Natural killer cell treated with Interleukin-12 subunit alpha and Interleukin-12 subunit beta and Interleukin-15 and Interleukin-18, amount 100 ng/mL, for 72 hours (primary cell): Measurements from ENCODE around the gene NFYC. TPM values are rescaled to one million over a fixed set of nuclear protein-coding genes. Genes with fewer than 3 reads are reported as not detected.
A peak's percentile ranks its signal among the peaks of the same experiment; 100 is the strongest.

ENCODE experiments used
- ATAC-seq, 2 donors: fragments of 150-1000 bp; cut with Tn5 transposase in 1 of 2; sonication (Bioruptor Pico), chemical (Tn5 transposase) in 1 of 2; 2 replicates each; pipeline ENCODE4 v1.10.0; 2021
- DNase-seq: peaks from one replicate; pipeline ENCODE4 v3.0.0; 2022; ENCODE audit warnings: low spot score
- H3K27ac Mint-ChIP-seq, 2 donors: 1 replicate in 1 of 2; 2 replicates in 1 of 2; pipeline ENCODE4 v1.8.0; 2022; ENCODE audit warnings: mixed read lengths in 2 of 2, mild to moderate bottlenecking in 1 of 2, moderate library complexity in 1 of 2
- H3K27me3 Mint-ChIP-seq, 2 donors: 1 replicate in 1 of 2; 2 replicates in 1 of 2; pipeline ENCODE4 v1.8.0; 2022; ENCODE audit warnings: mixed read lengths in 2 of 2
- H3K36me3 Mint-ChIP-seq: one replicate; pipeline ENCODE4 v1.8.0; 2022; ENCODE audit warnings: mixed read lengths
- H3K4me1 Mint-ChIP-seq, 2 donors: 1 replicate in 1 of 2; 2 replicates in 1 of 2; pipeline ENCODE4 v1.8.0; 2022; ENCODE audit warnings: low read depth in 2 of 2, mixed read lengths in 2 of 2, mild to moderate bottlenecking in 1 of 2
- H3K4me3 Mint-ChIP-seq: one replicate; pipeline ENCODE4 v1.8.0; 2022; ENCODE audit warnings: mixed read lengths
- H3K9me3 Mint-ChIP-seq: 2 replicates; pipeline ENCODE4 v1.8.0; 2022; ENCODE audit warnings: mixed read lengths
- total RNA-seq, 2 donors: library from RNA; stranded (reverse); gene quantifications; one replicate each; pipeline ENCODE4 v1.2.3, GENCODE V29; 2022

NFYC gene
- total RNA-seq, 2 donors from 2014 or later = 56.7 to 80.3 TPM

GRCh38 chr1:40755067-40755466 lies 63.6 kb downstream of the NFYC start:
- H3K36me3 Mint-ChIP-seq = peaks cover 35% of the 10 kb centered on the region
- no peak overlapping the region for H3K4me3 Mint-ChIP-seq
- H3K4me1 Mint-ChIP-seq = peaks cover 11 to 20% of the 10 kb centered on the region in 2 donors
- no peak for ATAC-seq
- H3K27me3 Mint-ChIP-seq = no peaks in the 10 kb centered on the region
- DNase-seq = no peak
- H3K27ac Mint-ChIP-seq = no peak overlapping the region
- H3K9me3 Mint-ChIP-seq = no peaks in the 10 kb centered on the region

- Mint-ChIP-seq H3K4me1 (peaks cover 6 to 12% of the 10 kb centered on the region in 2 donors), H3K36me3 (peaks cover 25% of the 10 kb centered on the region), H3K9me3 (no peaks in the 10 kb centered on the region), H3K27me3 (no peaks in the 10 kb centered on the region), H3K4me3 (no peak overlapping the region), H3K27ac (no peak overlapping the region)
- ATAC-seq = no peak
- no peak for DNase-seq
These were observed 65.0 kb downstream of the NFYC start for GRCh38 chr1:40756523-40756922.

DNA sequence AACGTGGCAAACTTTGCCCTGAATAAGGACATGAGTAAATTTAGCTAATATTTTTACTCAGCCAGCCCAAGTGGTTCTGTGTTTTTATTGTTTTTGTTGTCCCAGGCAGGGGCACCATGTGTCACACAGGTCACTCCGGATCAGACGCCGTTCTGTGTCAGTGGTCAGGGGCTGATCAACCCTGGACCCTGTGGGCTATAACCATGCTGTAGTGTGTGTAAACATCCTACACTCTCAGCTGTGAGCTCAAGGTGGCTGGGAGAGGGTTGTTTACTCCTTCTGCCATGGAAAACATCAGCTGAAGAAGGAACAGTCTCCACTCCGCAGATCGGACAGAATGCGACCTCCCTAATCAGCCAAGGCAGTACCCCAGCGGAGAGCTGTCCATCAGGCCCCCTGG lies 65.6 kb downstream of the NFYC start:
- Mint-ChIP-seq H3K36me3 (peaks cover 25% of the 10 kb centered on the region), H3K4me3 (no peak overlapping the region), H3K4me1 (peaks cover 6 to 8% of the 10 kb centered on the region in 2 donors), H3K9me3 (no peaks in the 10 kb centered on the region), H3K27me3 (no peaks in the 10 kb centered on the region), H3K27ac (no peak overlapping the region)
- no peak for ATAC-seq
- DNase-seq = no peak

DNA sequence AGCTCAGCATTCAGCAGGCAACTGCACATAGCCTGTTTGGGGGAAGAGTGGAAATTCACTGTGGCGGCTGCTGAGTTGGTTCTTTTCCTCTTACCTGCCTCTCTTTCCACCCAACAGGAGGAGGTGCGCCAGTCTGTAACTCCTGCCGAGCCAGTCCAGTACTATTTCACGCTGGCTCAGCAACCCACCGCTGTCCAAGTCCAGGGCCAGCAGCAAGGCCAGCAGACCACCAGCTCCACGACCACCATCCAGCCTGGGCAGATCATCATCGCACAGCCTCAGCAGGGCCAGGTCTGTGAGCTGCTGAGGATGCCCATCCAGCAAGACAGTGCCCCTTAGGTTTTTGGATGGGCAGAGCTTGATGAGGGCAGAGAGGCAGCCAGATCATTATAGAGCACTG lies 66.5 kb downstream of the NFYC start:
- Mint-ChIP-seq H3K27me3 (no peaks in the 10 kb centered on the region), H3K27ac (no peak overlapping the region), H3K36me3 (peaks cover 22% of the 10 kb centered on the region), H3K9me3 (no peaks in the 10 kb centered on the region), H3K4me1 (peaks cover 3% of the 10 kb centered on the region in 2 donors), H3K4me3 (no peak overlapping the region)
- no peak for ATAC-seq
- no peak for DNase-seq

GRCh38 chr1:40758578-40759343 lies 67.3 kb downstream of the NFYC start:
- Mint-ChIP-seq H3K4me1 (peaks cover 4% of the 10 kb centered on the region in 2 donors), H3K27me3 (no peaks in the 10 kb centered on the region), H3K4me3 (no peak overlapping the region), H3K27ac (no peak overlapping the region), H3K36me3 (peaks cover 23% of the 10 kb centered on the region), H3K9me3 (no peaks in the 10 kb centered on the region)
- DNase-seq (no peak), ATAC-seq (no peak)

- peaks cover 24% of the 10 kb centered on the region for H3K36me3 Mint-ChIP-seq
- ATAC-seq = no peak
- no peak overlapping the region for H3K4me3 Mint-ChIP-seq
- peaks cover 11 to 17% of the 10 kb centered on the region in 2 donors for H3K4me1 Mint-ChIP-seq
- no peaks in the 10 kb centered on the region for H3K27me3 Mint-ChIP-seq
- DNase-seq = no peak
- H3K9me3 Mint-ChIP-seq = no peaks in the 10 kb centered on the region
- H3K27ac Mint-ChIP-seq = no peak overlapping the region
These were observed 69.5 kb downstream of the NFYC start for GRCh38 chr1:40760984-40761383.

GRCh38 chr1:40762144-40762923 lies 70.8 kb downstream of the NFYC start:
- ATAC-seq (no peak), DNase-seq (no peak)
- H3K4me3 Mint-ChIP-seq = no peak overlapping the region
- peaks cover 11 to 17% of the 10 kb centered on the region in 2 donors for H3K4me1 Mint-ChIP-seq
- H3K36me3 Mint-ChIP-seq = peaks cover 24% of the 10 kb centered on the region
- no peaks in the 10 kb centered on the region for H3K27me3 Mint-ChIP-seq
- no peak overlapping the region for H3K27ac Mint-ChIP-seq
- no peaks in the 10 kb centered on the region for H3K9me3 Mint-ChIP-seq

DNA sequence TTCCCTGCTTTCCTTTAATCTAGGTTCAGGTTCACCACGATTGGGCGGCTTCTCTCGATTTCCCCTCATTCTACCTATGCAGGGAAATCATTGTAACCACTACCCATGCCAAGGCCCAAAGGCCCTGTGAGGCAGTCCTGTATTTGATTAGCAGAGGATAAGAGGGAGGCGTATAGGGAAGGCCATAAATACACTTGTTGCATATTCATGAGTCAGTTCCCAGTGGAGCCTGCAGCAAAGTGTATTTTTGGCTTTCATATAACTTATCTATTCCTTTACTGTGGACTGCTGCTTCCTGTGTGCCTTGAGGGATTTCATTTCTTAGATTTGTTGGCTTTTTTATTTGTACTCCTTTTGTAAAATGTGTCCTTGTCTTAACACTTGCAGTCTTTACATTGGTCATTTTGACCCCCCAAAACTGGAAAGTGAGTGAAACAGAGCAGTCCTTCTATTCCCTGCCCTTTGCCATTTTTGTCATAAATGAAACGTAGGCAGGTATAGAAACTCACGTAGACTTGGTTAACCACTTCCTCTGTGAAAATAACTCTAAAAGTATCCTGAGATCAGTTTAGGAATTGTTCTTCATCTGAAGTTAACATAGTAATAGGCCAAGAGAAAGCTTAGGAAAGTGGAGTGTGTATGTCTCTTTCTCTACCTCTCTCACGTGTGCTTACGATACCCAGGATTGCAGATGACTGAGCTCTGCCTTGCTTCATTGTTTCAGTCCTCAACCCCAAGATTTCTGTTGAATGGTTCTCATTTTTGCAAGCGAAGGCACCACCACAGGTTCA lies 72.4 kb downstream of the NFYC start:
- peak overlapping the region; percentile 52 for H3K4me3 Mint-ChIP-seq
- DNase-seq (no peak), ATAC-seq (no peak)
- no peaks in the 10 kb centered on the region for H3K27me3 Mint-ChIP-seq
- H3K4me1 Mint-ChIP-seq = peaks cover 11 to 17% of the 10 kb centered on the region in 2 donors
- peak overlapping the region; percentile 62 to 63 for H3K27ac Mint-ChIP-seq
- peaks cover 18% of the 10 kb centered on the region for H3K36me3 Mint-ChIP-seq
- H3K9me3 Mint-ChIP-seq = no peaks in the 10 kb centered on the region

GRCh38 chr1:40764981-40765380 lies 73.5 kb downstream of the NFYC start:
- Mint-ChIP-seq H3K27me3 (no peaks in the 10 kb centered on the region), H3K36me3 (peaks cover 12% of the 10 kb centered on the region), H3K4me3 (no peak overlapping the region), H3K4me1 (peaks cover 15 to 17% of the 10 kb centered on the region in 2 donors), H3K9me3 (no peaks in the 10 kb centered on the region), H3K27ac (no peak overlapping the region)
- ATAC-seq (no peak), DNase-seq (no peak)

- DNase-seq (no peak), ATAC-seq (no peak)
- Mint-ChIP-seq H3K9me3 (no peaks in the 10 kb centered on the region), H3K27me3 (no peaks in the 10 kb centered on the region), H3K36me3 (peaks cover 13% of the 10 kb centered on the region), H3K27ac (no peak overlapping the region), H3K4me1 (peaks cover 17 to 18% of the 10 kb centered on the region in 2 donors), H3K4me3 (no peak overlapping the region)
These were observed 74.5 kb downstream of the NFYC start for GRCh38 chr1:40766017-40766416.

DNA sequence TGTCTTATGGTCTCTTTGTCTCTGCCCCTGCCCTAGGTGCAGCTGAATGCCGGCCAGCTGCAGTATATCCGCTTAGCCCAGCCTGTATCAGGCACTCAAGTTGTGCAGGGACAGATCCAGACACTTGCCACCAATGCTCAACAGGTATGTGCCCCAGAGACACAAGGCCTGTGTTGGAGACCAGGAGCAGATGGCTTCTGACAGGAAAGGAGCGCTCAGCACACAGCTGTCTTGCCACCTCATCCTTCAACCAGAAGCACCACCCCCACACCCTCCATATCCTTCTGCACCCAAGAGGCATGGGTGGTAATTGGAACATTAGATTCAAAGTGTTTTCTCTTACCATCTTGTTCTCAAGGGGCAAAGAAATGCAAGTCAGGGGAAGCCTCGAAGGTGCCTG lies 75.1 kb downstream of the NFYC start:
- ATAC-seq = no peak

GRCh38 chr1:40768146-40768990 lies 76.9 kb downstream of the NFYC start:
- H3K27ac Mint-ChIP-seq = no peak overlapping the region
- H3K36me3 Mint-ChIP-seq = peaks cover 17% of the 10 kb centered on the region
- H3K4me1 Mint-ChIP-seq = peaks cover 16 to 17% of the 10 kb centered on the region in 2 donors
- no peaks in the 10 kb centered on the region for H3K27me3 Mint-ChIP-seq
- H3K9me3 Mint-ChIP-seq = no peaks in the 10 kb centered on the region
- DNase-seq = no peak
- no peak for ATAC-seq
- no peak overlapping the region for H3K4me3 Mint-ChIP-seq

More for the DNA sequence above, 75.1 kb downstream of the NFYC start:
- no peak for DNase-seq
- Mint-ChIP-seq H3K27ac (no peak overlapping the region), H3K4me1 (peaks cover 17 to 18% of the 10 kb centered on the region in 2 donors), H3K27me3 (no peaks in the 10 kb centered on the region), H3K9me3 (no peaks in the 10 kb centered on the region), H3K36me3 (peaks cover 17% of the 10 kb centered on the region), H3K4me3 (no peak overlapping the region)

- H3K4me1 Mint-ChIP-seq = peaks cover 4 to 7% of the 10 kb centered on the region in 2 donors
- H3K27me3 Mint-ChIP-seq = no peaks in the 10 kb centered on the region
These were observed 78.3 kb downstream of the NFYC start for GRCh38 chr1:40769815-40770214.

More at GRCh38 chr1:40769815-40770214, 78.3 kb downstream of the NFYC start:
- H3K36me3 Mint-ChIP-seq = peaks cover 5% of the 10 kb centered on the region
- H3K9me3 Mint-ChIP-seq = no peaks in the 10 kb centered on the region
- DNase-seq (no peak), ATAC-seq (no peak)
- no peak overlapping the region for H3K27ac Mint-ChIP-seq
- H3K4me3 Mint-ChIP-seq = no peak overlapping the region
